Activated T-cell treated with anti-CD3 and anti-CD28 coated beads for 1 hour (primary cell): ENCODE results near the gene ATAD3C.
"Not testable (repeated sequence)": the region's sequence is repeated elsewhere in the genome, so short reads cannot be mapped to it uniquely, and the experiment has no call there.

Experiments used
- DNase-seq: peaks from one replicate; pipeline ENCODE4 v3.0.0-alpha.2; 2020; ENCODE audit warnings: low read depth

The ATAD3C gene

DNA sequence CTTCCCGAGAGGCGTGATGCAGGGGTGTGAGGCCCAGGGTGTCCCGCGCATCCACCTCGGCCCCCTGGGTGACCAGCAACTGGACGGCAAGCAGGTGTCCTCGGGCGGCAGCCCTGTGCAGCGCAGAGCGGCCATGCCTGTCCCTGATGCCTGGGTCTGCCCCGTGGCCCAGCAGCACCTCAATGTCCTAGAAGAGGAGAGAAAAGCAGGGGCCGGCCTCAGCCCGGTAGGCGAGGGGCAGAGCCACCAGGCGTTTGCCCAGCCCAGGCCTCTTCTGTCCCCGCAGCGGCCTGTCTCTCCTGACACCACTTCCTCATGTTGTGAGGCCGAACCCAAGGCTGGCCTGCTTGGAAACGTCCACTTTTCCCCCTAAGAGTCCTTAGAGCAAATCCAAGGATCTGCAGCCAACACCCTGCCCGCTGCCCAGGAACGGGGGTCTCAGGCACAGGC lies 30.1 kb upstream of the ATAD3C start:
- DNase-seq = no peak

DNA sequence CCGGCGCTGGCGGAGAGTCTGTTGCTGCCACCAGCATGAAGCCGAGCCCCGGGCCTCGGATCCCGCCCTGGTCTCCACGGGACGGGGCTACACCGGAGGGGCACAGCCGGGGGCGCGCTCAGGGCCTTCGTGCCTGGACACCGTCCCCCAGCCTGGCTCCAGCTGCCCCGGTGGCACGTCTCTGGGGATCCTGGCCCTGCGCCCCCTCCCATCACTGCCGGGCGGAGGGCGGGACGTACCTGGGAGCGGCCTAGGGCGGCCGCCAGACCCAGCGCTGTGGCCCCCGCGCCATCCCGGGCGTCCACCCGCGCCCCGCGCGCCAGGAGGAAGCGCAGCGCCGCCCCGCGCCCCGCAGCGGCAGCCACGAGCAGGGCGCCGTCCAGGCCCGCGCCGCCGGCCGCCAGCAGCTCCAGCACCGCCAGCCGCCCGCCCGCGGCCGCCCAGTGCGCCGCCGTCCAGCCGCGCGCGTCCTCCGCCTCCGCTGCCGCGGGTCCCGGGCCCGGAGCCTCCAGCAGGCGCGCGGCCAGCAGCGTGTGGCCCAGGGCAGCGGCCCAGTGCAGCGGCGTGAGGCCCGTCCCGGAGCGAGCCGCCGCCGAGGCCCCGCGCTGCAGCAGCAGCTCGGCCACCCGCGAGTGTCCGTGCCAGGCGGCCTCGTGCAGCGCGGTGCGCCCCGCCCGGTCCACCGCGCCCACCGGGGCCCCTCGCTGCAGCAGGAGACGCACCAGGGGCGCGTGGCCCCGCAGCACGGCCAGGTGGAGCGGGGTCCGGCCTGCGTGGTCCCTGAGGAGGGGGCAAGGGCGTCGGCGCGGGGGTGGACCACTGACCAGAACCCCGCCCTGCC lies 29.5 kb upstream of the ATAD3C start:
- no peak for DNase-seq

- DNase-seq = no peak
Measured at GRCh38 chr1:1420654-1421141, 28.8 kb upstream of the ATAD3C start.

DNA sequence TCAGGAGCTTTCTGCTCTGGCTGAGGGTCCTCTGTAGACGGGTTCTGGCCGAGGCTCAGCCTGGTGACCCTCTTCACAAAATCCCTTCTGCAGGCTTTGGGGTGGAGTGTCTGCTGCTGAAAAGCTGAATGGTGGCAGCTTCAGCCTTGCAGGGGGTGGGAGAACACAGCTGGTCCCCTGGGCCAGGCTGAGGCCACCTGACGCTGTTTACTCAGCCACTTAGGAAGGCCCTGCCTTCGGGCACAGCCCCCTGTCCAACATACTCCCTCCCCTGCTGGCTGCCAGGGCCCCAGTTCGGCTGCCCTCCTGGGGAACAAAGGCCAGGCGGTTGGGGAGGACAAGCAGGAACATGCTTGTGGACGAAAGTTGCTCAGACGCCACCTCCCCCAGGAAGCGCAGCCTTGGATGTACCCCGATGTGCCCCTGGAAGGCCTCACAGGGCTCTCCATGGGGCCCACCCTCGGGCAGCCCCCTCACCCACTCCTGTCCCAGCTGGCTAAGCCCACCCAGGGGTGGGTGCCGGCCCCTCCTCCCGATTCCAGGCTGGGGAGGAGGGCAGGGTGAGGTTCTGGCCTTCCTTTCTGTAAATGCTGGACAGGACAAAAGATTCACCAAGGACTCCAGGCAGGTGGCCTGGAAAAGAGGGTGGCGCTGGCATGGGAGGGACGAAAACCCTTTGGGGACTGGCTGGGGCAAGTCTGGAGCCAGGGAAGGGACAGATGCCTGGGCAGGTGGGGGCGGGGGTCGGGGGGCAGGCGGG lies 28.2 kb upstream of the ATAD3C start, which contains the start of gene ANKRD65:
Gene ANKRD65, minus strand, starts transcription at position 130 of the 760 bp plus-strand sequence. CDS start 271 bp downstream, outside the sequence.
- DNase-seq = no peak

- no peak for DNase-seq
Measured at GRCh38 chr1:1421907-1422464, 27.5 kb upstream of the ATAD3C start.

GRCh38 chr1:1422465-1423244 lies 26.8 kb upstream of the ATAD3C start:
- DNase-seq = no peak

DNA sequence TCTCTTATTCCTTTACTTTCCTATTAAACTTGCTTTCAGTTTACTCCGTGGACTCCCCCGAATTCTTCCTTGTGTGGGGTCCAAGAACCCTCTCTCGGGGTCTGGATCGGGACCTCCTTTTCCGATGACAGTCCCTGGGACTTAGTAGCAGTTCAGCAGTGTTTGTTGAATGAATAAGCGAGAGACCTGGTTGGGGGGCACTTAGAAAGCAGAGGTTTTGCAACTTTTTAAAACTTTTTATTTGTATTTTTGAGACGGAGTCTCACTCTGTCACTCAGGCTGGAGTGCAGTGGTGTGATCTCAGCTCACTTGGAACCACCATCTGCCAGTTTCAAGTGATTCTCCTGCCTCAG lies 26.3 kb upstream of the ATAD3C start:
- DNase-seq = no peak

GRCh38 chr1:1424707-1425106 lies 24.8 kb upstream of the ATAD3C start:
- no peak for DNase-seq

DNA sequence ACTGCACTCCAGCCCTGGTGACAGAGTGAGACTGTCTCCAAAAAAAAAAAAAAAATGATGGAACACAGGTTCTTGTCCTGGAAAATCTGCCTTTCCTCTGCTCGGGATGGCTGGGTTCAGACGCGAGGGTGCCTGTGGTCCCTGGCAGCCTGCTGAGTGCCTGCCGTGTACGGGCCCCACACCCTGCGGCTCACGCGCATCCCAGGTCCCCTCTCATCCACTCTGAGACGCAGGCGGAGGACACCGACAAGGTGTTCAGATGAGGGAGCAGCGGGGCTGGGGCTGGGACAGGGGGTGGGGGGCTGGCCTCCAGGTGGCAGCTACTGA lies 24.1 kb upstream of the ATAD3C start:
- DNase-seq = no peak

DNA sequence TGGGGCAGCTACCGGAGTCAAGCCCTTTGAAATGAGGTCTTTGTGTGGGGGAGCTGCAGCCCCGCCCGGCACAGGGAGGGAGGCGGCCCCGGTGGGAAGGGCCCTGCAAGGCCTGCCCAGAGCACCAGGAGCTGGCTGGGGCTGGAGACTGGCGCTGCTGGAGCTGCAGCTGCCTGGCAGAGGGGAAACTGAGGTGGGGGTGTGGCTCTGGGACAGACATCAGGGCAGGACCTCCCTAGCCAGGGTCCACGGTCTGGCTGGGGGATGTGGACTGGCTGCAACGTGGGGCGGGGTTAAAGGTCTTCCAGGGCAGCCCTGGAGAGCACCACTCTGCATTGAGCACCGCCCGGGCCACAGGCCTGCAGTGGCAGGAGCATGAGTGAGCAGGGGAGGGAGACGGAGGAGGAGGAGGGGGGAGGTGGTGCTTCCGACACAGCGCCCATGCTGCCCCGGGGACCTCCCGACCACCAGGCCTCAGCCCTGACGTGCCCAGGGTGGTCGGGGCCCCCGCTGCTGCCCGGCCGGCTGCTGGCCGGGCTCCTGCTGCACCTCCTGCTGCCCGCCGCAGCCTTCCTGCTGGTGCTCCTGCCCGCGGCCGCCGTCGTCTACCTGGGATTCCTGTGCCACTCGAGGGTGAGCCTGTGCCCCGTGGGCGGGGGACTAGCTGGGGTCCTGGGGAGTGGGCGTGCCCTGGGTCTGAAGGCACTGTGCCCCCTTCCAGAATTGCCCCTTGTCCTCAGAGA lies 23.6 kb upstream of the ATAD3C start:
- no peak for DNase-seq

DNA sequence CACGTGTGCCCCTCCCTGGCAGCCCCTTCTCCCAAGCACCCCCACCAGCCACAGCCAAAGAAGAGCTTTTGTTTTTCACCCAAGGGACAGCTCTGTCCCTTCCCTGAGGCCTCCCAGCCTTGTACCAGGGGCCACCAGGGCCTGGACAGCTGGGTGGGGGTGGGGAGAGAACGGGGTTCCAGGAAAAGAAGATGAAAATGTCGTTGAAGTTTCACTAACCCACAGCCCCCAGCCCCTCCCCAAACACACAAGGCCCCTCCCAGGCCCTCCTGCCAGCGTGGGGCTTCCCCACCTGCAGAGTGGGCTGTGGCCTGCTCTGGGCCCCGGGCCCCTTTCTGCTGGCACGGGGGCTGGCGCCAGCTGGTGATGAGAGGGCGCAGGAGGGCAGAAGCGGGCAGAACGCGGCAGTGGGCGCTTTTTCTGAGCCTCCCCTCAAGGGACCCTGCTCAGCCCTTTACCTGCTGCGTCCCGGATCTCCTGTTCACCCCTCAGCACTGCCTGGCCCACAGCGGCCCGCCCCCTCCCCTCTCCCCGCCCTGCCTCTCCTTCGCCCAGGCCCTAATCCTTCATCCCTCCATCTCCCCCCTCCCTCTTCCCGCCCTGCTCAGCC lies 22.9 kb upstream of the ATAD3C start:
- no peak for DNase-seq

- DNase-seq = no peak
Measured at GRCh38 chr1:1427106-1427819, 22.2 kb upstream of the ATAD3C start.

- no peak for DNase-seq
Measured at GRCh38 chr1:1427820-1428148, 21.7 kb upstream of the ATAD3C start.

DNA sequence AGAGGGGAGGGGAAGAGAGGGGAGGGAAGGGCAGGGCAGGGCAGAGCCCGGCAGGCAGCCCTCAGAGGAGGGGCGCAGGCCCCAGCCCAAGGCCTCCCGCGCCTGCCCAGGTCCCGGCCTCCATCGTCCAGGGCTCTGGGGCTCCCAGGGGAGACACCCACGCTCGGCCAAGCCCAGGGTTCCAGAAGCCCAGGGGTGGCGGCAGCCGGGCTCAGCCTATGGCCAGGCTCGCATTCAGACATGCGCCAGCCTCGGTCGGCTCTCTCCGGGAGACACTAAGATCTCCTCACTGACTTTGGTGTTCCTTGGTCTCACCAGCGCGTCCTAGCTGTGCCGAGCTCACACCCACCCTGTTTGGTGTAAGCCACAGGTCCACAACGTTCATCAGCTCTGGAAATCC lies 21.3 kb upstream of the ATAD3C start:
- no peak for DNase-seq

GRCh38 chr1:1428967-1429366 lies 20.5 kb upstream of the ATAD3C start:
- not testable (repeated sequence) for DNase-seq

DNA sequence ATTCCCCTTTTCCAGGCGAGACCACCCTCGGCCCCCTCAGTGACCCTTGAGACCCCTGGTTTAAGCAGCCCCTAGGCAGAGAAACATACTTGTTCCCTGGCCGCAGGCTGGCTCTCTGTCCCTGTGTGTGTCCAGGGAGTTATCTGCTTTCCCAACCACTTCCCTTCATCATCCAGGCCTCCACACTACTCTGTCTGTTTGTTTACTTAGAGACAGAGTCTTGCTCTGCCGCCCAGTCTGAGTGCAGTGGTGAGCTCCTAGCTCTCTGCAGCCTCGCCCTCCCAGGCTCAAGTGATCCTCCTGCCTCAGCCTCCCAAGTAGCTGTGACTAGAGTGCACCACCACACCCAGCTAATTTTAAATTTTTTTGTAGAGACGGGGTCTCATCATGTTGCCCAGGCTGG lies 19.8 kb upstream of the ATAD3C start:
- DNase-seq = no peak

- DNase-seq = no peak
Measured at GRCh38 chr1:1430114-1430982, 19.1 kb upstream of the ATAD3C start.

DNA sequence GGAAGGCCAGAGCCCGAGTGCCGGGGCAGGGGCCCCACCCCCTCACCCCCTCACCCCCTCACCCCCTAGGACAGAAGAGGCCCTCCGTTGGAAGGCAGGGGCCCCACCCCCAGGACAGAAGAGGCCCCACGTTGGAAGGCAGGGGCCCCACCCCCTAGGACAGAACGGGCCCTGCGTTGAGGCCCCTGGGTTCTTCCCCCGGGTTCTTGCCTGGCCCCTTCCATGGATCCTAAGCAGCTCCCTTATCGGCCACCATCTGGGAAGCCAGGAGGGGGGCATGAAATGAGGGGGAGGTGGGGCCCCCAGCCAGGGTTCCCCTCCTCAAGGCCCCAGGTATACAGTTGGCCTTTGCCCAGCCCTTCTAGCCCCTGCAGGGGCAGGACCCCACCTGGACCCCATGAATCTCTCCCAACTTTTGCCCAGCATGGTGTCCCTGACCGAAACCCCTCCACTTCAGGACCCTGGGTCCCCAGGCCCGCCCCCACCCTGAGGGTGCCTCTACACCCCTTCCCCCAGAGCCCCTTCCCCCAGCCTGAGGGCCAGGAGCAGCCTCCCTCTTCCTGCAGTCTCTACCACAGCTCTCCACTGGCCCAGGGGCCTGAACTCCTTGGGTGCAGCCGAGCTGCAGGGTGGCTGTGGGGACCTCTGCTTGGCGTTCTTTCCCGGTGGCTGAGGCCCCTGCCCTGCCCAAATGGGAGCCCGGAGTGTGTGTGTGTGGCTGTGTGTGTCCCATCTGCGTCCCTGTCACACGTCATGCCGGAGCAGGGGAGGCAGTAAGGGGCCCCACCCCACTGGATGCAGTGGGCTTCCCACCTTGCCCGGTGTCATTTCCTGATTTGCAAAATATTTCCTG lies 18.3 kb upstream of the ATAD3C start:
- no peak for DNase-seq
